GM23338 (cell line): ENCODE measurements around the gene DNAJB2. TPM values are rescaled to one million over a fixed set of nuclear protein-coding genes. Genes with fewer than 3 reads are reported as not detected.

Experiments
- ATAC-seq: fragments of 200-7000 bp; cut with Tn5 transposase; 3 replicates; pipeline ENCODE4 v1.9.1; 2020
- DNase-seq: peaks from one replicate; pipeline ENCODE4 v3.0.0-alpha.2; 2015; ENCODE audit warnings: low spot score
- H2AFZ ChIP-seq: fragments of 200-600 bp; sonication (generic); 2 replicates; pipeline ENCODE4 v1.8.0; 2016; ENCODE audit warnings: antibody characterized with exemption, mild to moderate bottlenecking, moderate library complexity
- H3F3A ChIP-seq: fragments of 200-600 bp; sonication (generic); replicated peaks from 2 replicates; pipeline ENCODE4 v1.8.0; 2017; ENCODE audit warnings: antibody characterized with exemption, mixed run types, low read depth
- H3K27ac ChIP-seq: fragments of 200-600 bp; sonication (generic); 2 replicates; pipeline ENCODE4 v1.6.1; 2016; ENCODE audit warnings: low read depth
- H3K27me3 ChIP-seq: fragments of 200-600 bp; sonication (generic); 2 replicates; pipeline ENCODE4 v1.8.0; 2016; ENCODE audit warnings: mild to moderate bottlenecking, mixed run types, moderate library complexity; ENCODE audit not compliant: insufficient read depth
- H3K36me3 ChIP-seq: fragments of 200-600 bp; sonication (generic); 2 replicates; pipeline ENCODE4 v1.8.0; 2016; ENCODE audit warnings: mild to moderate bottlenecking; ENCODE audit not compliant: insufficient read depth
- H3K4me1 ChIP-seq: fragments of 200-600 bp; sonication (generic); 2 replicates; pipeline ENCODE4 v1.8.0; 2016; ENCODE audit warnings: mild to moderate bottlenecking, moderate library complexity; ENCODE audit not compliant: insufficient read depth
- H3K4me2 ChIP-seq: fragments of 200-600 bp; sonication (generic); 2 replicates; pipeline ENCODE4 v1.7.1; 2017; ENCODE audit warnings: mixed run types
- H3K4me3 ChIP-seq: fragments of 200-600 bp; sonication (generic); 2 replicates; pipeline ENCODE4 v1.6.1; 2016; ENCODE audit warnings: mixed run types
- H3K79me2 ChIP-seq: fragments of 200-600 bp; sonication (generic); replicated peaks from 2 replicates; pipeline ENCODE4 v1.8.0; 2017; ENCODE audit warnings: mild to moderate bottlenecking; ENCODE audit not compliant: insufficient read depth
- H3K9me2 ChIP-seq: fragments of 200-600 bp; sonication (generic); 2 replicates; pipeline ENCODE4 v1.8.0; 2017; ENCODE audit not compliant: insufficient read depth
- H4K20me1 ChIP-seq: fragments of 200-600 bp; sonication (generic); replicated peaks from 2 replicates; pipeline ENCODE4 v1.8.0; 2017; ENCODE audit warnings: mild to moderate bottlenecking; ENCODE audit not compliant: insufficient read depth
- H3K27ac Mint-ChIP-seq: 2 replicates; pipeline ENCODE4 v1.8.0; 2020; ENCODE audit warnings: inconsistent platforms, mild to moderate bottlenecking, moderate library complexity, mixed read lengths
- H3K27me3 Mint-ChIP-seq: 3 replicates; pipeline ENCODE4 v1.8.0; 2022; ENCODE audit warnings: low read depth, mild to moderate bottlenecking, moderate library complexity, mixed read lengths, inconsistent platforms; ENCODE audit not compliant: insufficient read depth, poor library complexity
- H3K36me3 Mint-ChIP-seq: 3 replicates; pipeline ENCODE4 v1.8.0; 2021; ENCODE audit warnings: low read depth, mild to moderate bottlenecking, inconsistent platforms, moderate library complexity, mixed read lengths
- H3K4me1 Mint-ChIP-seq: 3 replicates; pipeline ENCODE4 v1.8.0; 2020; ENCODE audit warnings: mild to moderate bottlenecking, inconsistent platforms, mixed read lengths
- H3K4me3 Mint-ChIP-seq: 3 replicates; pipeline ENCODE4 v1.8.0; 2021; ENCODE audit warnings: moderate library complexity, mild to moderate bottlenecking, inconsistent platforms, mixed read lengths
- H3K9me3 Mint-ChIP-seq: 3 replicates; pipeline ENCODE4 v1.8.0; 2020; ENCODE audit warnings: moderate library complexity, mild to moderate bottlenecking, inconsistent platforms, mixed read lengths
- EZH2phosphoT487 ChIP-seq: fragments of 200-600 bp; sonication (generic); IDR thresholded peaks from one replicate; pipeline ENCODE4 v1.8.1; 2018; ENCODE audit warnings: antibody characterized with exemption; ENCODE audit not compliant: unreplicated experiment
- JUNB ChIP-seq: IDR thresholded peaks from one replicate; pipeline ENCODE4 v1.6.1; 2016; ENCODE audit warnings: antibody characterized with exemption; ENCODE audit not compliant: unreplicated experiment
- NANOG ChIP-seq: IDR thresholded peaks from 2 replicates; pipeline ENCODE4 v1.6.1; 2016; ENCODE audit warnings: antibody characterized with exemption, borderline replicate concordance
- POLR2AphosphoS5 ChIP-seq: IDR thresholded peaks from 2 replicates; pipeline ENCODE4 v1.6.1; 2016; ENCODE audit warnings: antibody characterized with exemption, low read depth
- REST ChIP-seq: IDR thresholded peaks from one replicate; pipeline ENCODE4 v1.6.1; 2018; ENCODE audit warnings: antibody characterized with exemption; ENCODE audit not compliant: unreplicated experiment
- STAT1 ChIP-seq: IDR thresholded peaks from one replicate; pipeline ENCODE4 v1.6.1; 2016; ENCODE audit warnings: antibody characterized with exemption; ENCODE audit not compliant: unreplicated experiment
- ZNF114 ChIP-seq: fragments of 250-450 bp; sonication (Bioruptor Pico); IDR thresholded peaks from 2 replicates; pipeline ENCODE4 v1.5.0; 2020; ENCODE audit warnings: mild to moderate bottlenecking, moderate library complexity
- polyA plus RNA-seq: library from polyadenylated mRNA; unstranded; fragments of >200 nt; fragmentation: Nextera tagmentation; extraction: Ambion mirVana; gene quantifications from 2 replicates; pipeline ENCODE4 v1.2.1, GENCODE V29; 2016
- total RNA-seq: library from RNA; depleted of rRNA; stranded (reverse); fragments of >200 nt; shearing (Covaris generic); gene quantifications from 2 replicates; pipeline ENCODE4 v1.2.3, GENCODE V29; 2014

Gene DNAJB2
- total and polyA plus RNA-seq, 2 experiments from 2014 or later, result 6.4 to 25.9 TPM

GRCh38 chr2:219325136-219325535 lies 46.0 kb downstream of the DNAJB2 start (continued):
- TF ChIP-seq REST, result no peak
- no peak for TF ChIP-seq EZH2phosphoT487
- no peak for TF ChIP-seq STAT1
- no peak for TF ChIP-seq NANOG

- Histone ChIP-seq H3K36me3 (no peaks in the 10 kb centered on the region), H3K4me3 (no peak overlapping the region), H3K27ac (no peak overlapping the region), H4K20me1 (no peaks in the 10 kb centered on the region), H3F3A (no peaks in the 10 kb centered on the region), H3K4me1 (no peaks in the 10 kb centered on the region), H3K9me2 (no peaks in the 10 kb centered on the region), H3K4me2 (no peak overlapping the region), H2AFZ (no peak overlapping the region), H3K79me2 (no peaks in the 10 kb centered on the region), H3K27me3 (peaks cover 28% of the 10 kb centered on the region)
- Mint-ChIP-seq H3K27me3 (peaks cover 20% of the 10 kb centered on the region), H3K9me3 (no peaks in the 10 kb centered on the region), H3K36me3 (no peaks in the 10 kb centered on the region), H3K27ac (no peak overlapping the region), H3K4me1 (no peaks in the 10 kb centered on the region), H3K4me3 (no peak overlapping the region)
- no peak for DNase-seq
- no peak for ATAC-seq
- TF ChIP-seq JUNB (no peak), ZNF114 (CRISPR knock-in tag) (no peak), POLR2AphosphoS5 (no peak)
Observed at GRCh38 chr2:219325657-219326315, 46.6 kb downstream of the DNAJB2 start.

GRCh38 chr2:219327719-219328118 lies 48.6 kb downstream of the DNAJB2 start:
- Histone ChIP-seq H3K4me2 (no peak overlapping the region), H4K20me1 (0 out of 2 replicates have a peak, but pooled peaks cover 4% of the 10 kb centered on the region), H2AFZ (no peak overlapping the region), H3K4me3 (no peak overlapping the region), H3K36me3 (no peaks in the 10 kb centered on the region), H3F3A (no peaks in the 10 kb centered on the region), H3K79me2 (no peaks in the 10 kb centered on the region), H3K27ac (no peak overlapping the region), H3K4me1 (peaks cover 3% of the 10 kb centered on the region; the same call in 1 of the 2 replicates), H3K9me2 (no peaks in the 10 kb centered on the region), H3K27me3 (peaks cover 47% of the 10 kb centered on the region)
- ATAC-seq (no peak), DNase-seq (no peak)
- H3K27ac Mint-ChIP-seq, result no peak overlapping the region
- no peaks in the 10 kb centered on the region for H3K36me3 Mint-ChIP-seq
- H3K9me3 Mint-ChIP-seq, result no peaks in the 10 kb centered on the region
- H3K27me3 Mint-ChIP-seq, result peaks cover 39% of the 10 kb centered on the region
- peaks cover 4% of the 10 kb centered on the region for H3K4me1 Mint-ChIP-seq
- no peak overlapping the region for H3K4me3 Mint-ChIP-seq
- TF ChIP-seq POLR2AphosphoS5, result no peak
- TF ChIP-seq REST, result no peak
